ENCODE data around the gene BAZ1A.
"Not testable (repeated sequence)": the region's sequence is repeated elsewhere in the genome, so short reads cannot be mapped to it uniquely, and the experiment has no call there.

BAZ1A gene

DNA sequence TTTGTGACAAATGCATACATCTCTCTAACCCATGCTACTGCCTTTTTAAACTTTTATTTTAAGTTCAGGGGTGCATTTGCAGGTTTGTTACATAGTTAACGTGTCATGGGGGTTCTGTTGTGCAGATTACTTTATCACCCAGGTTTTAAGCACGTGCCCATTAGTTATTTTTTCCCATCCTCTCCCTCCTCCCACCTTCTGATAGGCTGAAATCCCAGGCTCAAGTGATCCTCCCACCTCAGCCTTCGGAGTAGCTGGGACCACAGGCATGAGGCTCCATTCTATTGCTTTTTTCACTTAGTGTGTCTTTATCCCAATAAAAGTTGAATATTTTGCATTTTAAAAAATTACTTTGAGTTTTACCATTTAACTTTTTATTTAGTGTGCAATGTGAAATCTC is 68.9 kb downstream of the BAZ1A start:
- no peak for DNase-seq (ENCODE audit: low read depth)
- H3K4me3 ChIP-seq (ENCODE audit: low read depth, low read length) = no peak overlapping the region
- no peak for TF ChIP-seq CTCF (conservative IDR thresholded peaks at IDR 0.05; ENCODE audit: low read depth, low read length)

DNA sequence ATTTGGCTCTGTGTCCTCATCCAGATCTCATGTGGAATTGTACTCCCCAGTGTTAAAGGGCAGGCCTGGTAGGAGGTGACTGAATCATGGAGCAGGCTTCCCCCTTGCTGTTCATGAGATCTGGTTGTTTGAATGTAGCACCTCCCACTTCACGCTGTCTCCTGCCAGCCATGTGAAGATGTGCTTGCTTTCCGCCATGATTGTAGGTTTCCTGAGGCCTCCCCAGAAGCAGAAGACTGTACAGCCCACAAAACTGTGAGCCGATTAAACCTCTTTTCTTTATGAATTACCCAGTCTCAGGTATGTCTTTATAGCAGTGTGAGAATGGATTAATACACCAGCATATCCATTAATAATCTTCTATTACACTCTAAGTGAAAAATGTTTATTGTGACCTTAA is 70.2 kb downstream of the BAZ1A start:
- TF ChIP-seq CTCF (conservative IDR thresholded peaks at IDR 0.05; ENCODE audit: low read depth, low read length) = no peak
- no peak overlapping the region for H3K4me3 ChIP-seq (ENCODE audit: low read depth, low read length)
- DNase-seq (ENCODE audit: low read depth) = no peak

GRCh38 chr14:34798861-34799260 is 76.3 kb downstream of the BAZ1A start:
- not testable (repeated sequence) for H3K4me3 ChIP-seq (ENCODE audit: low read depth, low read length); DNase-seq (ENCODE audit: low read depth)

GRCh38 chr14:34797747-34798583 is 77.2 kb downstream of the BAZ1A start:
- H3K4me3 ChIP-seq (ENCODE audit: low read depth, low read length) = no peak overlapping the region
- TF ChIP-seq CTCF (conservative IDR thresholded peaks at IDR 0.05; ENCODE audit: low read depth, low read length) = no peak
- DNase-seq (ENCODE audit: low read depth) = no peak

GRCh38 chr14:34796902-34797301 is 78.3 kb downstream of the BAZ1A start:
- H3K4me3 ChIP-seq (ENCODE audit: low read depth, low read length) = no peak overlapping the region
- no peak for DNase-seq (ENCODE audit: low read depth)
- no peak for TF ChIP-seq CTCF (conservative IDR thresholded peaks at IDR 0.05; ENCODE audit: low read depth, low read length)

- no peak overlapping the region for H3K4me3 ChIP-seq (ENCODE audit: low read depth, low read length)
- no peak for TF ChIP-seq CTCF (conservative IDR thresholded peaks at IDR 0.05; ENCODE audit: low read depth, low read length)
- no peak for DNase-seq (ENCODE audit: low read depth)
Observed at GRCh38 chr14:34794941-34795340, 80.2 kb downstream of the BAZ1A start.

DNA sequence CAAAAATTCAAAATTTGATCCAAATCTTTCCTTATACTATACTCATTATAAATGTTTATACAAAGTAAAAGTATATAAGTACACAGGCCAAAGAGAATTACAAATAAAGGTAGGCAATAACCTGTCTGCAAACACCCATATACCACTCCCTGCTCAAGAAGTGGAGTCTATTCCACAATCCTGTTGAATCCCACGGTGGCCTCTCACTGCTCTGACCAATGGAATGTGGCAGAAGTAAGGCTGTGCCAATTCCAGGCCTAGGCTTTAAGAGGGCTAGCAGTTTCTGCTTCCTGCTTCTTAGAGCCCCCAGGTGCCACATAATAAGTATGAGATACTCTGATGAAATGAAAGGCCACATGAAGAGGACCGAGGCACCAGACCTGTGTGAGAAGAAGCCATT is 80.9 kb downstream of the BAZ1A start:
- H3K4me3 ChIP-seq (ENCODE audit: low read depth, low read length) = no peak overlapping the region
- TF ChIP-seq CTCF (conservative IDR thresholded peaks at IDR 0.05; ENCODE audit: low read depth, low read length) = no peak
- DNase-seq (ENCODE audit: low read depth) = peak; percentile 36

Data from choroid plexus epithelial cell (primary cell).